HG03442 (cell line): ENCODE results near the gene MRO.
A peak's percentile ranks its signal among the peaks of the same experiment; 100 is the strongest.
"Not testable (repeated sequence)": the region's sequence is repeated elsewhere in the genome, so short reads cannot be mapped to it uniquely, and the experiment has no call there.

Experiments used
- ATAC-seq: cut with Tn5 transposase; IDR thresholded peaks from one replicate; pipeline ENCODE4 v1.9.1; 2021; ENCODE audit warnings: mild to moderate bottlenecking, moderate library complexity; ENCODE audit not compliant: unreplicated experiment

MRO gene

GRCh38 chr18:50819728-50820378 is at the start of gene MRO:
Gene MRO, minus strand, starts transcription at chr18:50820016. Its CDS starts 10,616 bp downstream, at chr18:50809400.
- ATAC-seq: peak; percentile 94

DNA sequence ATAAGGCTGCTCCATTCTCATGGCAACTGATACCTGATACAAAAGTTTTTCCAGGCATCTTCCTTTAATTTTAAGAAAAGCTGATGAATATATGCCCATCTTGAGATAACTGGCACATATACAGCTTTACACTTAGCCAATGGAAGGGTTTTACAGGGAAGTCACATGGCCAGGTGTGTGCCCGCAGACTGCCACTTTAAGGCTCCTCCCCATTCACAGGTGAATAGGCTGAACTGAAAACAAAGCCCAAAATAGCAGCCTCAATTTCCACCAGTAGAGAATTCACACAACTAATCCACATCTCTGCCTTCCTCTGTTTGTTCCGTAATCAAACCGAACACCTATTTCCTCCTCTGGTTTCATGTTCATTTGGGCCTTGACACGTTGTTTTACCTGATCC is 49.3 kb upstream of the MRO start:
- no peak for ATAC-seq

- no peak for ATAC-seq
Measured at GRCh38 chr18:50866765-50867164, 46.9 kb upstream of the MRO start.

- ATAC-seq: no peak
Measured at GRCh38 chr18:50863840-50864375, 44.1 kb upstream of the MRO start.

GRCh38 chr18:50862401-50862800 is 42.6 kb upstream of the MRO start:
- no peak for ATAC-seq

GRCh38 chr18:50861617-50862016 is 41.8 kb upstream of the MRO start:
- ATAC-seq: no peak

GRCh38 chr18:50859793-50860555 is 40.2 kb upstream of the MRO start:
- ATAC-seq: no peak

DNA sequence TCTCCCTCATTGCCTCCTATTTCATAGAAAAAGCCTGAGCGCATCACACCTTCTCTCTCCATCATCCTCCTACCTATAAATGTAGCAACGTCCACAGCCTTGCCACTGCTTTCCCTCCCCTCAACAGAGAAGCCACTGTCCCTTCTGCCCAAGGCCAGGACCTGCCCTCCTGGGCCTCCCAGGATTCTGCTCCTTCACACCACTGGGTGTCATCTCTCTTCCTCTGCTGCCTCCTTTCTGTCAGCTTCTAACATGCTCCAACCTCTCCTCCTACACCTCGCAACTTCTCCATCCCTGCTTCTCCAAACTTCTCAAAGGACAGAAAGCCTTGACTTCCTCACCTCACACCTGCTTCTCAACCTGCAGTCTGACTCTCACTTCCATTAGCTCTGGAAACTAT is 37.9 kb upstream of the MRO start:
- ATAC-seq: no peak

DNA sequence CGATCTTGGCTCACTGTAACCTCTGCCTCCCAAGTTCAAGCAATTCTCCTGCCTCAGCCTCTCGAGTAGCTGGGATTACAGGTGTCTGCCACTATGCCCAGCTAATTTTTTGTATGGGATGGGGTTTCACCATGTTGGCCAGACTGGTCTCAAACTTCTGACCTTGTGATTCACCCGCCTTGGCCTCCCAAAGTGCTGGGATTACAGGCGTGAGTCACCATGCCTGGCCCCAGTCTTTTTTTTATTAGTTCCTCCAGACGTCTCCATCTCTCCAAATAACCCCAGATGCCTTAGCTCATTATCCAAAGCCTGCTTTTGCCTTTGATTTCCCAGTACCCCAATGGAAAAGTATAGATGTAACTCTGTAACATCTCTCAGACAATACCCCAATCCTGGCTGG is 37.4 kb upstream of the MRO start:
- not testable (repeated sequence) for ATAC-seq

DNA sequence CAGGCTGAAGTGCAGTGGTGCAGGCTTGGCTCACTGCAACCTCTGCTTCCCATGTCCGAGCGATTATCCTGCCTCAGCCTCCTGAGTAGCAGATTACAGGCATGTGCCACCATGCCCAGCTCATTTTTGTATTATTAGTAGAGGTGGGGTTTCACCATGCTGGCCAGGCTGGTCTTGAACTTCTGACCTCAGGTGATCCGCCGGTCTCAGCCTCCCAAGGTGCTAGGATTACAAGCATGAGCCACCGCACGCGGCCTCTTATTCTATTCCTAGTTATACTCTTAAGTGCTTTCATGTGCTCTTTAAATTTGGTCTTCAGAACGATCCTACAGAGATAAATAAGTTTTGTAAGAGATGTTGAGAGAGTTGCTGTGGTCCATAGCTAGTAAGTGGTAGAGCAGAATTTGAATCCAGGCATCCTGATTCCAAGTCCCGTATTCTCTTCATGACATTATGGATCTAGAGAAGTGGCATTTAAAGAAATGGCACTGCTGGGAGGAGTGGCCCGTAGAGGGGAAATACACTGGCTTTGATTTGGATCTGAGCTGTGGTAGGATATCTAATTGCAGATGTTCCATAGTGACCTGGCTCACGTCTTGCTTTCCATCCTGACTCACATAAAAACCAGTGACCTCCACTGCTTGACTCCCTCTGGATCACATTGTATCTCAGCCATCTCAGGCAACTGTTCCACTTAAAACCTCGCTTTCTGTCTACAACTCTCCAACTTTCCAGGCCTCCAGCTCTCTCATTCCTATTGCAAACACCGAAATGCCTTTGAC is 36.4 kb upstream of the MRO start:
- ATAC-seq: no peak

DNA sequence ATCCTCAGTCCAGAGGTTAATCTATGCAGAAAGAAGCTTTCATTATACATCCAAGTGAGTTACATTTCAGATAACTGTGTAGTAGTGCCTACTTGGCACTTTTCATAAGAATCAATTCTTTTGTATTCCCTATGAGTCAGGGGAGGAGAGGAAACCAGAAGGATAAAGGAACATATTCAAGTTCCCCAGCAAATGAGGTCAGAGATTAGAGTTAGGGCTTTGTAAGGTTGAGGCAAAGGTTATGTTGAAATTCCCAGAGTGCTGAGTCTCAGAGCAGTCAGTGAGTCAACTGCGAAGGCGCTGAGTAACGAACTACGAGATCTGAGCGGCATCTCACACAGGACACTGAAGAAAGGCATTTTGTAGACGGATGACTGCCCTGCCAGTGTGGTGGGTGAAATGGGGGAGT is 34.1 kb upstream of the MRO start:
- no peak for ATAC-seq

DNA sequence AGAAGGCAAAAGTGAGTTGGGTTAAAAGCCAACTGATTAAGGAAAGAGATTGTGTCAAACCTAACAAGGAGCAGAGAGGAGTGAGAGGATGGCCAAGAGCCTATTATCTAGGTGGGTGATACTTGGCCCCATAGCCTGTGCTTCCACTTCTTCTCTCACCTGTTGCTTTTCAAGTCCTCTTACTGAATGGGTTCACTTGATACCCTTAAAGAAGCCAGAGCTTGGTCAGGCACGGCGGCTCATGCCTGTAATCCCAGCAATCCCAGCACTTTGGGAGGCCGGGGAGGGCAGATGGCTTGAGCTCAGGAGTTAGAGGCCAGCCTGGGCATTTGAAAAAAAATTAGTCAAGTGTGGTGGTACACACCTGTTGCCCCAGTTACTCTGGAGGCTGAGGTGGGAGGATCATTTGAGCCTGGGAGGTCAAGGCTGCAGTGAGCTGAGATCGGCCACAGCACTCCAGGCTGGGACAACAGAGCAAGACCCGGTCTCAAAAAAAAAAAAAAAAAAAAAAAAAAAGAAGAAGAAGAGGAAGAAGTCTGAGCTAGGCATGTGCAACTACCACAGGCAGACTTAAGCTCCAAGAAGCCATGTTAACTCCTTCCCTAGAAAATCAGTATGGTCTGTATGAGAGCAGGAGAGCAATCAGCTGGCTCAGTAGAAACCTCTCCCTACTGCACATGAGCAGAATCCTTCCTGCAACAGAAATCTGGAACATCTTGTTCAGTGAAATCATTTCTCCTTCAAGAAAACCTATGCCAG is 30.7 kb upstream of the MRO start:
- ATAC-seq: no peak

- ATAC-seq: no peak
Measured at GRCh38 chr18:50849419-50849821, 29.6 kb upstream of the MRO start.

DNA sequence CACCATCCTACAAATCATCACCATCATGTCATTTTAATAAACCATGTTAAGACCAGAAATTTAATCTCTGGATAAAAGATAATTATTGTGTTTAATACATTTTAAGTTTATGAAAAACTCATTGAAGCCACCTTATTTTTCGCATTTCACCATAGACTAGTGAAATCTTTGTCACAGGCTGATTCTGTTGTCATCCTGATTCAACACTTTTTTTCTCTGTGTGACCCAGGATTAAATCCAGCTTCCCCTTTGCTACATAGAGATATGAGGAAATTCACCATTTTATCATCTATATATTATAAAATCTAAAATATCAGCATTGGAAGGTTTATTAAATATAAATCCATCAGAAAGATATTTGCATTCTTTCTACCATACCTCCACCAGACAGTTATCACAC is 29.2 kb upstream of the MRO start:
- ATAC-seq: no peak

DNA sequence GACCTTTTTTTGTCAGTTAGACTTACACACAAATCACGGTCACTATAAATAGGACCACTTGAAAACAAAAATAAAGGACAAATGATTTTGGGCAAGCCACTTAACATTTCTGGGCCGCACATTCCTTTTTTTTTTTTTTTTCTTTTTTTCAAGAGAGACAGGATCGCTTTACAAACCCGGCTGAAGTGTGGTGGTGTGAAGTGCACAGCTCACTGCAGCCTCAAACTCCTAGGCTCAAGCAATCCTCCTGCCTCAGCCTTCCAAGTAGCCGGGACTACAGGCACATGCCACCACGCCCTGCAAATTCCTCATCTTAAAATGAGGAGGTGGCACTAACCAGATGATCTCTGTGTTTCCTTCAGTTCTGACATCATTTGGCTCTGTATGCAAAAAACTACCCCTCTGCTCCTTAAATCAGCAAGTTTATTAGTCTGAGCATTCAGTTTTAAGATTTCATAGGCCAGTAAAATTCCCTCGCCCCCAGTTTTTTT is 28.3 kb upstream of the MRO start:
- ATAC-seq: no peak

- no peak for ATAC-seq
Measured at GRCh38 chr18:50847192-50847591, 27.4 kb upstream of the MRO start.

DNA sequence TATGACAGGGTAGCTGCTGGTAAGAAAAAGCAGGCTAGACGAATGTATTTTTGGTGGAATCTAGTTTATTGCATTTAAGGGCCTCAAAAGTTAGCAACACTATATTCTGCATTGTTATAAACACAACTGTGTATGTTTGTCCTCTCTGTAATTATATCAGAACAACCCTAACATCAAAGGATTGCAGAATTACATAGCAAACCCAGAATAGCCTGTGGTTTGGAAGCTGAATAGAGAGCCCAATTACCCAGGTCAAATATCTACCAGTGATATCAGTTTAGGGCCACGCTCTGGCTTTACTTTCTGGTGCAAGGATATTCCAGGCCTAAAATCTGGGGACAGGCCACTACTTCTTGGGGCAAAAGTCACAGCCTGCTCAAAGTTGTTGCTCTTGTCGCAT is 25.1 kb upstream of the MRO start:
- ATAC-seq: no peak

- ATAC-seq: no peak
Measured at GRCh38 chr18:50844554-50844953, 24.7 kb upstream of the MRO start.

- ATAC-seq: no peak
Measured at GRCh38 chr18:50842846-50843245, 23.0 kb upstream of the MRO start.

- no peak for ATAC-seq
Measured at GRCh38 chr18:50839996-50840395, 20.2 kb upstream of the MRO start.

DNA sequence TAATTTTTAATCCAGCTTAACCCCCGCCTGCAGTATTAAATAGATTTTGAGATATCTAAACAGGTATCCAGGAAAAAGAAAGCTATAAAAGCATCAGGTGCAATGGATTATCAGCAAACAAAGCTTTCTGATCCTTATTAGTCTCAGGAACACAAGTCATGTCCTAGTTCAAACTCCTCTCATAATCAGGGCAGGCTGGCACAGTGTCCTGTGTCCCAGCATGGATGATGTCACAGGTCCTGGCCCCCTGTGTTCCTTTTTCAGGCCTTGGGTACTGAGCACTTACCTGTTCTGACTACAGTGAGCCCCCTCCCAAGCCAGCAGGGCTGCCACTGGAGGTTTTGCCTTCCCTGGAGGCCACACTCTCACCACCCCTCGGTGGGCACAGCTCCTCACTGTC is 19.5 kb upstream of the MRO start:
- ATAC-seq: no peak
